ENCODE results near the gene EIF5B. TPM values are rescaled to one million over a fixed set of nuclear protein-coding genes. Genes with fewer than 3 reads are reported as not detected.
"Not testable (repeated sequence)": the region's sequence is repeated elsewhere in the genome, so short reads cannot be mapped to it uniquely, and the experiment has no call there.

The EIF5B gene
- polyA plus RNA-seq, 1 donor from 2014 or later: 8.0 TPM

- TF ChIP-seq REST (IDR thresholded peaks at IDR 0.05; ENCODE audit: borderline replicate concordance): no peak
- no peak for TF ChIP-seq RAD21 (conservative IDR thresholded peaks at IDR 0.05)
- TF ChIP-seq TAF1 (IDR thresholded peaks at IDR 0.05; ENCODE audit: low read depth): no peak
- no peak overlapping the region for H3K27ac ChIP-seq (ENCODE audit: low read length)
- H3K36me3 ChIP-seq (ENCODE audit: insufficient read depth, low read length): no peaks in the 10 kb centered on the region
- no peaks in the 10 kb centered on the region for H4K20me1 ChIP-seq (ENCODE audit: insufficient read depth)
- H2AFZ ChIP-seq (ENCODE audit: low read depth, low read length): no peak overlapping the region
- H3K27me3 ChIP-seq (ENCODE audit: insufficient read depth, low read depth, low read length): no peaks in the 10 kb centered on the region
- H3K9me2 ChIP-seq (ENCODE audit: insufficient read depth, low read length): no peaks in the 10 kb centered on the region
- no peak overlapping the region for H3K4me2 ChIP-seq (ENCODE audit: low read length)
- no peaks in the 10 kb centered on the region for H3K79me2 ChIP-seq (replicated peaks; ENCODE audit: insufficient read depth, low read length)
- no peaks in the 10 kb centered on the region for H3K9me3 ChIP-seq (ENCODE audit: low read length)
- no peak overlapping the region for H3K9ac ChIP-seq (ENCODE audit: low read length)
- H3K4me3 ChIP-seq (ENCODE audit: low read length): no peak overlapping the region
- no peaks in the 10 kb centered on the region for H3F3A ChIP-seq (ENCODE audit: insufficient read depth, low read length, poor library complexity, severe bottlenecking)
These were observed 39.2 kb upstream of the EIF5B start for GRCh38 chr2:99297994-99298393.

- no peaks in the 10 kb centered on the region for H3K79me2 ChIP-seq (replicated peaks; ENCODE audit: insufficient read depth, low read length)
- no peaks in the 10 kb centered on the region for H3K9me2 ChIP-seq (ENCODE audit: insufficient read depth, low read length)
- no peaks in the 10 kb centered on the region for H3K27me3 ChIP-seq (ENCODE audit: insufficient read depth, low read depth, low read length)
- H2AFZ ChIP-seq (ENCODE audit: low read depth, low read length): no peak overlapping the region
- H3K4me3 ChIP-seq (ENCODE audit: low read length): no peak overlapping the region
- no peaks in the 10 kb centered on the region for H3F3A ChIP-seq (ENCODE audit: insufficient read depth, low read length, poor library complexity, severe bottlenecking)
- H4K20me1 ChIP-seq (ENCODE audit: insufficient read depth): no peaks in the 10 kb centered on the region
- no peak overlapping the region for H3K27ac ChIP-seq (ENCODE audit: low read length)
- H3K4me2 ChIP-seq (ENCODE audit: low read length): no peak overlapping the region
- TF ChIP-seq EZH2 (IDR thresholded peaks at IDR 0.05; ENCODE audit: borderline replicate concordance, insufficient read depth, low read length, poor library complexity, severe bottlenecking): no peak
- no peak for TF ChIP-seq EP300 (conservative IDR thresholded peaks at IDR 0.05; ENCODE audit: poor library complexity, severe bottlenecking)
- no peak for TF ChIP-seq SMC3 (conservative IDR thresholded peaks at IDR 0.05; ENCODE audit: poor library complexity)
- no peak for TF ChIP-seq RAD21 (conservative IDR thresholded peaks at IDR 0.05)
- no peak for TF ChIP-seq CTCF (IDR thresholded peaks at IDR 0.05; ENCODE audit: poor library complexity, severe bottlenecking)
- TF ChIP-seq REST (IDR thresholded peaks at IDR 0.05; ENCODE audit: borderline replicate concordance): no peak
- no peak for TF ChIP-seq POLR2AphosphoS5 (IDR thresholded peaks at IDR 0.05)
- no peak for TF ChIP-seq TAF1 (IDR thresholded peaks at IDR 0.05; ENCODE audit: low read depth)
- no peak for TF ChIP-seq MXI1 (conservative IDR thresholded peaks at IDR 0.05; ENCODE audit: poor library complexity, severe bottlenecking)
- H3K9me3 ChIP-seq (ENCODE audit: low read length): no peaks in the 10 kb centered on the region
- no peaks in the 10 kb centered on the region for H3K36me3 ChIP-seq (ENCODE audit: insufficient read depth, low read length)
- H3K9ac ChIP-seq (ENCODE audit: low read length): no peak overlapping the region
These were observed 37.6 kb upstream of the EIF5B start for GRCh38 chr2:99299580-99299979.

- not testable (repeated sequence) for H3K4me2 ChIP-seq (ENCODE audit: low read length); H2AFZ ChIP-seq (ENCODE audit: low read depth, low read length); H3K79me2 ChIP-seq (replicated peaks; ENCODE audit: insufficient read depth, low read length); H3K27ac ChIP-seq (ENCODE audit: low read length); H3K9me2 ChIP-seq (ENCODE audit: insufficient read depth, low read length); H3F3A ChIP-seq (ENCODE audit: insufficient read depth, low read length, poor library complexity, severe bottlenecking); H3K9me3 ChIP-seq (ENCODE audit: low read length); H3K9ac ChIP-seq (ENCODE audit: low read length); H3K36me3 ChIP-seq (ENCODE audit: insufficient read depth, low read length); H3K4me3 ChIP-seq (ENCODE audit: low read length); H3K27me3 ChIP-seq (ENCODE audit: insufficient read depth, low read depth, low read length); H4K20me1 ChIP-seq (ENCODE audit: insufficient read depth)
These were observed 36.1 kb upstream of the EIF5B start, which contains the start of gene LYG1 for GRCh38 chr2:99301097-99301496. Gene LYG1, minus strand, starts transcription at chr2:99301197. Its CDS starts 5,527 bp downstream, at chr2:99295670.
